HG03175 (cell line): ENCODE measurements around the gene ZNF268.

Source experiments
- ATAC-seq: cut with Tn5 transposase; IDR thresholded peaks from one replicate; pipeline ENCODE4 v1.9.1; 2021; ENCODE audit warnings: mild to moderate bottlenecking, moderate library complexity; ENCODE audit not compliant: unreplicated experiment

ZNF268 gene

DNA sequence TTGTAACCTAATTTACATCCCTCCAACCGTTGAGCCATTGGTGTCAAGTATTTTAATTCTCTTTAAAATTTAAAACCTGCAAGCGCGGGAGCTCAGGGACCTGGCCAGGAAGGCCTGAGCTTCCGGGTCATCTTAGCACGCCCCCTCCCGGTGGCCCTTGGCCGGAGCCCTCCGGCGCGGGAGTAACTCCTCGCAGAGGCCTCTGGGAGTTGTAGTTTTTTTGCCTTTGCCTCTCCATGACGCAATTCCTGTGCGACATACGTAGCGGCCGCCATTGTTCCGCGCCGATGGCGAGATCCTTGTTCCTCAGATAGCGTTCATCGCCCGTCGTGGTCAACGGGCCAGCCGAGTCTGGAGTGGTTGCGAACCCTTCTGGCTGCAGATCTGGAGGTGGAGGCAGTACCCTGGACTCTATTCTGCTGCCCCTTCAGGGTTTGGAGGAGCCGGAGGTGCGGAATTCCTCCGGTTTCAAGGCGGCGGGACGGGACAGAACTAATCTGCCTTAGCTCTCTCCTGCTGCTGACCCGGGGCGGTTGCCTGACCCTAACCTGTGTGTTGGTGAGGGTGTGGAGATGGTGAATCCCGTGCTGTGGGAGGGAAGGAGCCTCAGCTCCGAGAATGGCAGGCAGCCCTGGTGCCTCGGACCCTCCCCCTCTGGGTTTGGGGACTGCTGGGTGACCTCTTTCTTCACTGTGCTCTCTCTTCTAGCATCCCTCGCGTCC lies at the start of gene ZNF268:
ZNF268 (plus strand) TSS at position 258 of the 722 bp plus-strand sequence. CDS start 503 bp downstream, outside the sequence.
- ATAC-seq: peak; percentile 96

DNA sequence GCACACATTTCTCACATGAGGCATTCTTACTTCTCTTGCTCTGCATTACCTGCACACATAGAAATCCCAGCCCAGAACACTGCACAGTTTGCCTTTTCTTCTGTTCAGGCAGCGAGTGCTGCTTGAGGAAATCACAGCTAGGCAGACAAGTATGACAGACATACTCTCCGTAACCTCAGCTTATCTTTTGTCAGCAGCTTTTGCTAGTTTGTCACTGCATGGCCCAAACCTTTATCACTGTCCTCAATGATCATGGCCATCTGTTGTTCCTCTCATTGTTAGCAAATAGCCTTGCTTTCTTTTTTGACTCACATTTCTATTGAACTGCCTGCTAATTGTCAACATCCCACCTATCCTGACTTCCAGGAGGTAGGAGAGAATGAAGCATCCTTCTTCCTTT lies 45.5 kb upstream of the ZNF268 start:
- no peak for ATAC-seq

DNA sequence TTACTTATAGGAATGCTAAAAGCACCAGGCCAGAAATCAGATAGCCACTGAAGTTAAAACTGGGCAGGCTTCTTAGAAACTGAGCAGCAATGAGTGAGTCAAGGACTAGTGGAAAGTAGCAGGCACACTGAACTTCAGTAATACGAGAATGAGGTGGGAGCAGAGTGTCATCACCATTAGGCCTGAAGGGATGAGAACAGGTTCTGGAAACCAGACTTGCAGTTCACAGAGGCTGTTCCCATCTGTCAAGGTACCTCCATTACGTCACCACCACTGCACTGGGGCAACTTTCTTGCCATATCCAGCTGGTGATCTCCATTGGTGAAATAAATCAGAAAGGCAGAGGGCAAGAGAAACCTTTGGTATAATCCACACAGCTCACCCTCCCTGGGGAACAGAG lies 35.3 kb upstream of the ZNF268 start:
- no peak for ATAC-seq

DNA sequence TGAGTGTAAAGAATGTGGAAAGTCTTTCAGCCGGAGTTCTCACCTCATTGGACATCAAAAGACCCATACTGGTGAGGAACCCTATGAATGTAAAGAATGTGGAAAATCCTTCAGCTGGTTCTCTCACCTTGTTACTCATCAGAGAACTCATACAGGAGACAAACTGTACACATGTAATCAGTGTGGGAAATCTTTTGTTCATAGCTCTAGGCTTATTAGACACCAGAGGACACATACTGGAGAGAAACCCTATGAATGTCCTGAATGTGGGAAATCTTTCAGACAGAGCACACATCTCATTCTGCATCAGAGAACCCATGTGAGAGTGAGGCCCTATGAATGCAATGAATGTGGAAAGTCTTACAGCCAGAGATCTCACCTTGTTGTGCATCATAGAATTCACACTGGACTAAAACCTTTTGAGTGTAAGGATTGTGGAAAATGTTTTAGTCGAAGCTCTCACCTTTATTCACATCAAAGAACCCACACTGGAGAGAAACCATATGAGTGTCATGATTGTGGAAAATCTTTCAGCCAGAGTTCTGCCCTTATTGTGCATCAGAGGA lies 25.1 kb upstream of the ZNF268 start:
- no peak for ATAC-seq

DNA sequence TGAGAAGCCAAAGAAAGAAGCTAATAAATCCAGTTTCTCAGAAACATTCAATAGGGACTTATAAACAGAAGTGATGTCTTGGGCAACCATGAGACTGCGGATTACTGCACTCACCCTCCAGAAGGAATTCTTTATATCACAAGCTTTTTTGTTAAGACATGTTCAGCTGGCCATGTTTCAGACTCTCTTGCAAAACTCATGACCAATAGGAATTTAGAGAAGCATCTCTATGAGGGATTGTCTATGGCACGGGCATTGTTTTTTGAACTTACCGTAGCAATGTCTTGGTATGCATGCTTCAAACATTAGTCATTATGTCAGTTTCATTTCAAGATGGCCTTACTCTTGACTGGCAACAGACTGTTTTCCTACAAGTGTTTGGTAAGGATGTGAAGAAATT lies 15.5 kb upstream of the ZNF268 start:
- ATAC-seq: no peak

DNA sequence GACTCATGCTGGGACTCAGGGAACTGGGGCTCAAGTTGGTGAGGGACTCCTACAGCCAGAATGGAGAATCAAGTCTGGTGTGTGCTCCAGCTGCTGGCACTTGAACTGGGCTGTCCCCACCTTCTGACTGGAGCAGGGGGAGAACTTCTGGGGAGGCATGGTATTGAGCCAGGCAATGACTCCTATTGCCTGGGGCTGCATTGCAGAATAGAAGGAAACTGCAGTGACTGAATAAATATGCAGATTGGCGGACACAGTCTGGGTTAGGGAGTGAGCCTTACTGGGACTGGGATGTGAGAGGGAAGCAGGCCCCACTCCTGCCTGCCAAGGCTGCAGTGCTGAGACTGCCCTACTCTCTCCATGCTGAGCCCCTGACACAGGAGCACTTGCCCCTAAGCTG lies 8.8 kb upstream of the ZNF268 start:
- ATAC-seq: no peak

DNA sequence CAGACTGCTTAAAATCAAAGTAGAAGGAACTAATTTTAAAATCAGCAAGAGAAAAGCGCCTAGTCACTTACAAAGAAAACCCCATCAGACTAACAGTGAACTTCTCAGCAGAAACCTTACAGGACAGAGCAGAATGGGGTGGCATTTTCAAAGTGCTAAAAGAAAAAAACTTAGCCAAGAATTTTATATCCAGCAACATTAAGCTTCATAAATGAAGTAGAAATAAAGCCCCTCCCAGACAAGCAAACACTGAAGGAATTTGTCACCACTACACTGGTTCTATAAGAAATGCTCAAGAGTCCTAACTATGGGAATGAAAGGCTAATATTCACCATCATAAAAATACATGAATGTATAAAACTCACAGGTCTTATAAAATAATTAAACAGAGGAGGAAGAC lies 6.4 kb upstream of the ZNF268 start:
- no peak for ATAC-seq

DNA sequence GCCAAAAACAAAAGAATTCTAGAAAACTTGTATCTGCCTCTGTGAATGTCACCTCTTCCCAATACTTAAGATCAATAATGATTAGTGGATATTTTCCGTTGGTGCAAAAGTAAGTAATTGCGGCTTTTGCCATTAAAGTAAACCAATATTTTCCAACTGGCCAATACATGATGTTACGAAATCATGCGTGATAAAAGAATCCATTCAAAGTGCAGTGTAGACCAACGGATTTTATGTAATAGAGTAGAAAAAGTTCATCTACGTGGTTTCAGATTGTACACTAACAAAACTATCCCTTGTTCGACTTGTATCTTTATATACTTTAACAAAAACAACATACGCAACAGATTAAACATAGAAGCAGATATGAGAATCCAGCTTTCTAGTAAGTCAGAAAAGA lies 626 bp upstream of the ZNF268 start:
- ATAC-seq: no peak

DNA sequence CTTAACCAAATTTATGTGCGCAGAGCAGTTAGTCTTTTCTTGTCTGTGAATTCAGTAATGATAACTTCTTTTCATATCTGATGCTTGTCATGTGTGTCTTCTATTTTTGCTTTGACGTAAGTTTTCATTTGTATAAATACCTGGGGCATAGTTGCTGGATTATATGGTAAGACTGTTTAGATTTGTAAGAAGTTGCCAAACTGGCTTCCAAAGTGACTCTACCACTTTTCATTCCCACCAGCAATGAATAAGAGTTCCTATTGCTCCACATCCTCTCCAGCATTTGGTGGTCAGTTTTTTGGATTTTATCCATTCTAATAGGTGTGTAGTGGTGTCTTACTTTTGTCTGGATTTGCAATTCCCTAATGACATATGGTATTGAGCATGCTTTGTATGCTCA lies 8.9 kb downstream of the ZNF268 start:
- no peak for ATAC-seq

DNA sequence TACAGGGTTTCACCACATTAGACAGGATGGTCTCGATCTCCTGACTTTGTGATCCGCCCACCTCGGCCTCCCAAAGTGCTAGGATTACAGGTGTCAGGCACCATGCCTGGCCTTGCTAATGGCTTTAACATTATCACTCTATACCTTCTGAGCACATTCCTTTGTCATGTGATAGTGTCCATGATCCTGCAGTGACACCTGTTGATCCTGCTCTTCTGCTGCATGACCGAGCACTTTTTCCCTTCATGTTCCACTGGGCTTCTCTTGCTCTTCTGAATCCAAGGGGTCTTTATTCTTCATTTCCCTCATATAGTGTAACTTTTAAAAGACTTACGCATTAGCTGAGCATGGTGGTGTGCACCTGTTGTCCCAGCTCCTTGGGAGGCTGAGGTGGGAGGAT lies 11.6 kb downstream of the ZNF268 start:
- ATAC-seq: no peak

DNA sequence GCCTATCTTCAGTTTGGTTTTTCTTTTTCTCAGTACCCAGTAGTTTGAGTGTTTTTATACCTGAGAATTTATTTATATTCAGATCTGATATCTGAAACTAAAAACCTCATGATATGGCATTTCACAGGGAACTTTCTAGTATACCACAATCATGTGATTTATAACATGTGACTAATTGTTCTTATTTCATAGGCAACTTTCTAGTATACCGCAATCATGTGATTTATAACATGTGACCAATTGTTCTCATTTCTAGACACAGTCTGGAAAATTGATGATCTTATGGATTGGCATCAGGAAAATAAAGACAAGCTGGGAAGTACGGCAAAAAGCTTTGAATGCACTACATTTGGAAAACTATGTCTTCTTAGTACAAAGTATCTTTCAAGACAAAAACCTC lies 20.6 kb downstream of the ZNF268 start:
- no peak for ATAC-seq

DNA sequence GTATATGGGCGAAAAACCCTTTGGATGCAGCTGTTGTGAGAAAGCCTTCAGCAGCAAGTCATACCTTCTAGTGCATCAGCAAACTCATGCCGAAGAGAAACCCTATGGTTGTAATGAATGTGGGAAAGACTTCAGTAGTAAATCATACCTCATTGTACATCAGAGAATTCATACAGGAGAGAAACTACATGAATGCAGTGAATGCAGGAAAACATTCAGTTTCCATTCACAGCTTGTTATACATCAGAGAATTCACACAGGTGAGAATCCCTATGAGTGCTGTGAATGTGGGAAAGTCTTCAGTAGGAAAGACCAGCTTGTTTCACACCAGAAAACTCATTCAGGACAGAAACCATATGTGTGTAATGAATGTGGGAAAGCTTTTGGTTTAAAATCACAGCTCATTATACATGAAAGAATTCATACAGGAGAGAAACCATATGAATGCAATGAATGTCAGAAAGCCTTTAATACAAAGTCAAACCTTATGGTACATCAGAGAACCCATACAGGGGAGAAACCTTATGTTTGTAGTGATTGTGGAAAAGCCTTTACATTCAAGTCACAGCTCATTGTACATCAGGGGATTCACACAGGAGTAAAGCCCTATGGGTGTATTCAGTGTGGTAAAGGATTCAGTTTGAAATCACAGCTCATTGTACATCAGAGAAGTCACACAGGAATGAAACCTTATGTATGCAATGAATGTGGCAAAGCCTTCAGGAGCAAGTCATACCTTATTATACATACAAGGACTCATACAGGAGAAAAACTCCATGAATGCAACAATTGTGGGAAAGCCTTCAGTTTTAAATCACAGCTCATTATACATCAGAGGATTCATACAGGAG lies 21.4 kb downstream of the ZNF268 start:
- no peak for ATAC-seq

DNA sequence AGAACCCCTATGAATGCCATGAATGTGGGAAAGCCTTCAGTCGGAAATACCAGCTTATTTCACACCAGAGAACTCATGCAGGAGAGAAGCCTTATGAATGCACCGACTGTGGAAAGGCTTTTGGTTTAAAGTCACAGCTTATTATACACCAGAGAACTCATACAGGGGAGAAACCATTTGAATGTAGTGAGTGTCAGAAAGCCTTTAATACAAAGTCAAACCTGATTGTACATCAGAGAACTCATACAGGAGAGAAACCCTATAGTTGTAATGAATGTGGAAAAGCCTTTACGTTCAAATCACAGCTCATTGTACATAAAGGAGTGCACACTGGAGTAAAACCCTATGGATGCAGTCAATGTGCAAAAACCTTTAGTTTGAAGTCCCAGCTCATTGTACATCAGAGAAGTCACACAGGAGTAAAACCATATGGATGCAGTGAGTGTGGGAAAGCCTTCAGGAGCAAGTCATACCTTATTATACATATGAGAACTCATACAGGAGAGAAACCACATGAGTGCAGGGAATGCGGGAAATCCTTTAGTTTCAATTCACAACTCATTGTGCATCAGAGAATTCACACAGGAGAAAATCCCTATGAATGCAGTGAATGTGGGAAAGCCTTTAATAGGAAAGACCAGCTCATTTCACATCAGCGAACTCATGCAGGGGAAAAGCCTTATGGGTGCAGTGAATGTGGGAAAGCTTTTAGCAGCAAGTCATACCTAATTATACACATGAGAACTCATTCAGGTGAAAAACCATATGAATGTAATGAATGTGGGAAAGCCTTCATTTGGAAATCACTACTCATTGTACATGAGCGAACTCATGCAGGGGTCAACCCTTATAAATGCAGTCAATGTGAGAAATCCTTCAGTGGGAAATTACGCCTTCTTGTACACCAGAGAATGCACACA lies 22.3 kb downstream of the ZNF268 start:
- ATAC-seq: no peak

DNA sequence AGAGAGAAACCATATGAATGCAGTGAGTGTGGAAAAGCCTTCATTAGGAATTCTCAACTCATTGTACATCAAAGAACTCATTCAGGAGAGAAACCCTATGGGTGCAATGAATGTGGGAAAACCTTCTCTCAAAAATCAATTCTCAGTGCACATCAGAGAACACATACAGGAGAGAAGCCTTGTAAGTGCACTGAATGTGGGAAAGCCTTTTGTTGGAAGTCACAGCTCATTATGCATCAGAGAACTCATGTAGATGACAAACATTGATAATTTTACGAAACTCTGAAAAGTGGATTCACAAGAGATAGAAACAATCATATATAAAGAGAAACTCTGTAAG lies 22.9 kb downstream of the ZNF268 start:
- ATAC-seq: no peak

DNA sequence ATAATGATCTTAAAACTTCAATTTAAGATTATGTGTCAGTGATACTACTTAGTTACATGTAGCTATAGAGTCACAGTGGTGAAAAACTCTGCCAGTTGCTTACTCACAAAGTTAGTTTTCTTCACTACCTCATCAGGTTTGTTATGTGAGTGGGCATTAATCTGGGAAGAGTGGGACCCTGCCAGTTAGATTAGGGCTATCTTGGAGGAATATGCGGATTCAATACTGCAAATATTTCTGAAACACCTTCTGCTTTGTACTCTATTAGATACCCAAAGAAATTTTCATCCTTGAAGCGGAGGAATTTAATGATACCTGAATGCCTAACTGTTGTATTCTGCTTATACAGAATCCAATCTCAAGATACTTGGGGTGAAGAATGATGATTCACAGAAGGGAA lies 25.1 kb downstream of the ZNF268 start:
- no peak for ATAC-seq

DNA sequence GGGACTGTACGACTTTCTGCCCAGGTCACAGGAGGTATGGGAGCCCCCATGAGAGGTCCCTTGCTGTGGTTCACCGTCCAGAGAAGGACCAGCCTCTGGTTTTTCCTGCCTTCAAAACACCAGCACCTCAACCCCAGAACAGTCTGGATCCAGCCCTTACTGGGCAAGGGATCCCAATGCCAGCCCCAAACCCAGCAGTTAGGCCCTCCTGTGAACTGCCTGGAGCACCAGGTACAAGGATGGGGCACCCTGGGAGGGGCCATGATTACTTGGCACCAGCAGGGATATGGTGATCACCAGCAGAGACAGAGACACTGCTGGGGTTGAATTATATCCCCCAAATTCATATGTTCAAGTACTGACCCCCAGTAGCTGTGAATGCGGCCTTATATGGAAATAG lies 34.4 kb downstream of the ZNF268 start:
- ATAC-seq: no peak

DNA sequence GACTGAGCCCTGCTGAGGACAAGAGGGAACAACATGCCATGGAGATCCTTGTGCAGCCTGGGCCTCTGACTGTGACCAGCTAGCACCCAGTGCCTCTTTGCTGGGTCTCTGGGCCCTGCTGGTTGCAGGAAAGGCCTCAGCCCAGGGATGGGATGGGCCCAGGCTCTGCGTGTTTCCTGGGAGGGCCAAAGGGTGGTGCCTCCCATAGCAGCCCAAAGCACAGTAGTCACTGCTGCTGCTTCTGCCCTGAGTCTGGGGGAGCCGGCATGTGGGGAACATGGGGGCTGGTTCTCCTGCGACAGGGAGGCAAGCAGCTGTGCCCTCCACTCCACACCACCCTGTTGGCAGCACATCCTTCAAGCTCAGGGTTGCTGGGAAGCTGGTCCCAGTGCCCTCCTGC lies 35.9 kb downstream of the ZNF268 start:
- no peak for ATAC-seq

DNA sequence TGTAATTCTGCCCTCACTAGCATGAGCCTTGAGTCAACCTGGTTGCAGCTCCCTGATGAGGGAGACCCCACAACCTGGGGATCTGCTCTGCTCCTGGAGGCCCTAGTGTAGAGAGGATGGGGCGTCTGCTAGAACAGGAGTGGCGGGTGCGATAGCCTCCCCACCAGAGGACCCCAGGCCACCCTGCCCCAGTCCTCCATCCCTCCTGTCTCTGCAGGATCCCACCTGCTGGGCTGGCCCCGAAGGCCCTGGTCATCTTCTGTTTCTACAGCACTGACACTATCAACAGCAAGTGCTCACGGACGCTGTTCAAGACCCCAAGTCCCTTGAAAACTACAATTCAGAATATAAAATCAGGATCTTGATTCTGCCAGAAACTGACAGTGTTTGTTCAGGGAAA lies 39.2 kb downstream of the ZNF268 start:
- no peak for ATAC-seq

DNA sequence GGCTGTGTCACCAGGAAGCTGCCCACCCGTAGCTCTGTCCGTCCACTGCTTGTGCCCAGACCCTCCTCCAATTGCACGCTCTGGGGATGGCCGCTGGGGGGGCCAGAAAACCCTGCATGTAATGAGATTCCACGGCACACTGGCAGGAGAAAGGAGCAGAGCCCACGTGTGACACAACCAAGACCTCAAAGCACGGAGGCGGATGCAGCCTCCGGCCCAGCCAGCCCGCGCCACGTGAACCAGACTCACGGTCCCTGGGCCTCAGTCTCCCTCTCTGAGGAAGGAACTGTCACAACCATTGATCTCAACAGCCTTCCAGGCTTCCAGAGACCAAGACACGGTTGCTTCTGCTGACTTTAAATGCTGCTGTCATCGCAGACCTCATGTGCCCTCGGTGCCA lies 39.9 kb downstream of the ZNF268 start:
- ATAC-seq: no peak

DNA sequence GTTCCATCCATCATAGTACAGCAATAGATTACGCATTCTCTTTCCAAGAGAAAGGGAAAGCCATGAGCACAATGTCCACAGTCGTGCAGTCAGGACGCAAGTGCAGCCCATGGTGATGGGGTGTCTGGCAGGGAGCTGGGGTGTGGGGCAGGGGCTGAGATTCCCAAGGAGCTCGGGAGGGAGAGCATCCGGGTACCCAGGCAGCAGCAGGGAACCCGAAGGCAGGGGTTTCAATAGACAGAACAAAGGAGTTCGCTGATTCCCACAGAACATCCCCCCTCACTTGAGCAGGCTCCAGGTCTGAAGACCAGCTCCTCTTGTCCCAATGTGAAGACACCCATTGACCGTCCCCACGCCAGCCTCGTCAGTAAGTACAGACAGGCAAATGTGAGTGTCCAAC lies 40.9 kb downstream of the ZNF268 start:
- ATAC-seq: no peak

DNA sequence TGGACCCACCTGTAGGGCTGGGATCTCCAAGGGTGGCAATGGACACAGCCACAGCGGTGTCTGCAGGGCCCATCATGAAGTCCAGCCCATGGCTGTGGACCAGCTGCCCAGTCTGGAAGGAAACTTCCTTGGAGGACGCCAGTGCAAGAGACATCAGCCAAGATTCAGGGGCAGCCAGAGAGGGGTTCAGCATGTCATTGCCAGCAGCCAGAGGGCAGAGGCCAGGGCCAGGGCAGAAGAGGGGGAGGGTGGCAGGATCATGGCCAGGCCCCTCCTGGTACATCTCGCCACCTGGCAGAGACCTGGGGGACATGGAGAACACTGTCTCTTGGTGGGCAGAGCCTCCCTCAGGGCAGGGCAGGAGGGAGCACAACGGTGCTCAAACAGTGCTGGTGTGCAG lies 44.2 kb downstream of the ZNF268 start:
- ATAC-seq: no peak
